GM21723 (cell line): ENCODE results near the gene CGAS.
"Not testable (repeated sequence)": the region's sequence is repeated elsewhere in the genome, so short reads cannot be mapped to it uniquely, and the experiment has no call there.

Source experiments
- ATAC-seq: cut with Tn5 transposase; IDR thresholded peaks from one replicate; pipeline ENCODE4 v1.9.1; 2021; ENCODE audit warnings: mild to moderate bottlenecking, moderate library complexity; ENCODE audit not compliant: unreplicated experiment

Gene CGAS

GRCh38 chr6:73400656-73401055 lies 51.4 kb downstream of the CGAS start:
- peak; percentile 53 for ATAC-seq

GRCh38 chr6:73395875-73396274 lies 56.2 kb downstream of the CGAS start:
- ATAC-seq, result no peak

GRCh38 chr6:73394577-73395354 lies 57.3 kb downstream of the CGAS start, which contains the start of gene DDX43:
Gene DDX43, plus strand, starts transcription at chr6:73394828. Its CDS starts 78 bp downstream, at chr6:73394906.
- no peak for ATAC-seq

- no peak for ATAC-seq
These were observed 58.8 kb downstream of the CGAS start for GRCh38 chr6:73393278-73393677.

- not testable (repeated sequence) for ATAC-seq
These were observed 59.9 kb downstream of the CGAS start for GRCh38 chr6:73392188-73392587.

GRCh38 chr6:73391675-73392074 lies 60.4 kb downstream of the CGAS start:
- no peak for ATAC-seq

GRCh38 chr6:73389854-73390253 lies 62.2 kb downstream of the CGAS start:
- ATAC-seq, result no peak

- peak; percentile 85 for ATAC-seq
These were observed 63.1 kb downstream of the CGAS start for GRCh38 chr6:73388800-73389512.

- peak; percentile 36 for ATAC-seq
These were observed 63.7 kb downstream of the CGAS start for GRCh38 chr6:73388433-73388799.

GRCh38 chr6:73382462-73383113 lies 69.5 kb downstream of the CGAS start:
- no peak for ATAC-seq

GRCh38 chr6:73381531-73381930 lies 70.6 kb downstream of the CGAS start:
- not testable (repeated sequence) for ATAC-seq

GRCh38 chr6:73377225-73377624 lies 74.9 kb downstream of the CGAS start:
- no peak for ATAC-seq

GRCh38 chr6:73375216-73375615 lies 76.9 kb downstream of the CGAS start:
- no peak for ATAC-seq
